Loucy (cell line): ENCODE measurements around the gene PGBD5.

Experiments
- H2AFZ ChIP-seq: fragments of 200-600 bp; sonication (generic); 2 replicates; pipeline ENCODE4 v1.6.0; 2016; ENCODE audit warnings: antibody characterized with exemption, mild to moderate bottlenecking, low read length, moderate library complexity
- H3F3A ChIP-seq: fragments of 200-600 bp; 2 replicates; pipeline ENCODE4 v1.6.0; 2016; ENCODE audit warnings: antibody characterized with exemption, low read depth, mild to moderate bottlenecking
- H3K27me3 ChIP-seq: fragments of 200-600 bp; sonication (generic); 2 replicates; pipeline ENCODE4 v1.6.1; 2014; ENCODE audit warnings: low read length, mild to moderate bottlenecking; ENCODE audit not compliant: insufficient read depth, poor library complexity, severe bottlenecking
- H3K36me3 ChIP-seq: fragments of 200-600 bp; sonication (generic); 2 replicates; pipeline ENCODE4 v1.6.1; 2016; ENCODE audit warnings: low read length; ENCODE audit not compliant: insufficient read depth
- H3K4me1 ChIP-seq: fragments of 200-600 bp; sonication (generic); 2 replicates; pipeline ENCODE4 v1.5.1; 2014; ENCODE audit warnings: low read length, mild to moderate bottlenecking; ENCODE audit not compliant: insufficient read depth, poor library complexity, severe bottlenecking
- H3K4me2 ChIP-seq: fragments of 200-600 bp; sonication (generic); 2 replicates; pipeline ENCODE4 v1.6.0; 2014; ENCODE audit warnings: antibody characterized with exemption, low read length, low read depth, mild to moderate bottlenecking; ENCODE audit not compliant: poor library complexity, severe bottlenecking
- H3K4me3 ChIP-seq: fragments of 200-600 bp; sonication (generic); 2 replicates; pipeline ENCODE4 v1.5.1; 2014; ENCODE audit warnings: low read length, mild to moderate bottlenecking, mixed read lengths; ENCODE audit not compliant: poor library complexity, severe bottlenecking
- H3K79me2 ChIP-seq: fragments of 200-600 bp; sonication (generic); 2 replicates; pipeline ENCODE4 v1.6.1; 2014; ENCODE audit warnings: low read length; ENCODE audit not compliant: insufficient read depth
- H3K9ac ChIP-seq: fragments of 200-600 bp; sonication (generic); 2 replicates; pipeline ENCODE4 v1.6.0; 2014; ENCODE audit warnings: mild to moderate bottlenecking, low read depth, low read length, moderate library complexity; ENCODE audit not compliant: poor library complexity, severe bottlenecking
- H3K9me2 ChIP-seq: fragments of 200-600 bp; sonication (generic); replicated peaks from 2 replicates; pipeline ENCODE4 v1.6.1; 2016; ENCODE audit warnings: low read depth, low read length, mixed read lengths
- H3K9me3 ChIP-seq: fragments of 200-600 bp; sonication (generic); 2 replicates; pipeline ENCODE4 v1.6.1; 2014; ENCODE audit warnings: mild to moderate bottlenecking, antibody characterized with exemption, low read length, low read depth; ENCODE audit not compliant: insufficient read depth
- H4K20me1 ChIP-seq: fragments of 200-600 bp; sonication (generic); 2 replicates; pipeline ENCODE4 v1.6.0; 2014; ENCODE audit warnings: antibody characterized with exemption, low read length, mild to moderate bottlenecking; ENCODE audit not compliant: insufficient read depth, poor library complexity, severe bottlenecking
- EZH2phosphoT487 ChIP-seq: fragments of 200-600 bp; IDR thresholded peaks from 2 replicates; pipeline ENCODE4 v1.6.1; 2018; ENCODE audit warnings: antibody characterized with exemption, mild to moderate bottlenecking, moderate library complexity, borderline replicate concordance
- TF ChIP-seq, protein P1 (sequence below): fragments of 200-600 bp; sonication (generic); conservative IDR thresholded peaks from 2 replicates; pipeline ENCODE4 v1.5.1; 2014; ENCODE audit warnings: mild to moderate bottlenecking, antibody characterized with exemption, low read length

The PGBD5 gene

DNA sequence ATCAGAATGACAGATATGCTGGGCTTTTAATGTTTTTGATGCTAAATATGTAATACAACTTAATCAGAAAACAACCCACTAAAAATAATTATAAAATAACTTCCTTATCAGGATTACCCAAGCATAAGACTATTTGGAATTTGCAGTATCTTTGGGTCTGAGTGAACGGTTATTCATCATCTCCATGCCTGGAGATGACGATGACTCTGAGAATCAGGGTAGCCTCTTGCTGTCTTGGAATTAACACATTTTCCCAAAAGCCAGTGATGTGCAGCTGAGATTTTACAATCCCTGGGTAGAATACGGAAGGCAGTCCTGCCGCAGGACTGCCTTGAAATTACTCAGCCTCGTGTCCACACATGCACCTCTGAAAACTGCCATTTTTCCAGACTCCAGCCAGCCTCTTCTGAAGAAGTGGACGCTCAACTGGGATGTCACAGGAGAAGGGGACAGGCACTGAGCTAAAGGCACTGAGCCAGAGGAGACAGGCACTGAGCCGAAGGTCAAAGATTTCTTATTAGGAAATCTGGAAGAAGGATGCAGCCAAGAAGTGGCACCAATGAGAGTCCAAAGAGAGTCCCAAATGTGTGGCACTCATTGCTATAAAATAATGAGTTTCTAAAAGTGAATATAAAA, 85.5 kb downstream of the PGBD5 start:
- Histone ChIP-seq H3K4me1 (no peaks in the 10 kb centered on the region), H4K20me1 (no peaks in the 10 kb centered on the region), H2AFZ (no peak overlapping the region), H3K9ac (no peak overlapping the region), H3K79me2 (no peaks in the 10 kb centered on the region), H3K27me3 (no peaks in the 10 kb centered on the region), H3K9me2 (no peaks in the 10 kb centered on the region), H3K36me3 (no peaks in the 10 kb centered on the region), H3F3A (no peaks in the 10 kb centered on the region), H3K9me3 (no peaks in the 10 kb centered on the region), H3K4me3 (no peak overlapping the region), H3K4me2 (no peak overlapping the region)
- no peak for TF ChIP-seq EZH2phosphoT487
- TF ChIP-seq, protein P1, sequence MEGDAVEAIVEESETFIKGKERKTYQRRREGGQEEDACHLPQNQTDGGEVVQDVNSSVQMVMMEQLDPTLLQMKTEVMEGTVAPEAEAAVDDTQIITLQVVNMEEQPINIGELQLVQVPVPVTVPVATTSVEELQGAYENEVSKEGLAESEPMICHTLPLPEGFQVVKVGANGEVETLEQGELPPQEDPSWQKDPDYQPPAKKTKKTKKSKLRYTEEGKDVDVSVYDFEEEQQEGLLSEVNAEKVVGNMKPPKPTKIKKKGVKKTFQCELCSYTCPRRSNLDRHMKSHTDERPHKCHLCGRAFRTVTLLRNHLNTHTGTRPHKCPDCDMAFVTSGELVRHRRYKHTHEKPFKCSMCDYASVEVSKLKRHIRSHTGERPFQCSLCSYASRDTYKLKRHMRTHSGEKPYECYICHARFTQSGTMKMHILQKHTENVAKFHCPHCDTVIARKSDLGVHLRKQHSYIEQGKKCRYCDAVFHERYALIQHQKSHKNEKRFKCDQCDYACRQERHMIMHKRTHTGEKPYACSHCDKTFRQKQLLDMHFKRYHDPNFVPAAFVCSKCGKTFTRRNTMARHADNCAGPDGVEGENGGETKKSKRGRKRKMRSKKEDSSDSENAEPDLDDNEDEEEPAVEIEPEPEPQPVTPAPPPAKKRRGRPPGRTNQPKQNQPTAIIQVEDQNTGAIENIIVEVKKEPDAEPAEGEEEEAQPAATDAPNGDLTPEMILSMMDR: no peak

DNA sequence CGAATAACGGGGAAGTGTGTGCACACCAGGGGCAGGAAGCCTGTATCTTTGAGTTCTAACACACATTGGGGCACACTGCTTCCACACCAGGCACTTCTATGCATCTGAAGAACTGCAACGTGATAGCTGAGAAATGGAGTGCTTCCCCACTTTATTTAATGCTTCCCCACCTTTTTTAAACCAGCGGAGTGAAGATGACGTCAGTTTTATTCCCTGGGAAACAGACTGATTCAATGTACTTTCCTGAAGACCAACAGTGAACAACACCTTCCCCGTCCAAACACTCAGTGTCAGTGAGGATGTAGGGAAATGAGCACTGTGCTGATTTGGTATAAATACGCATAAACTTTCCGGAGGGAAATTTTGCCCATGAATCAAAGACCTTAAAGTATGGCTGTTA, 87.1 kb downstream of the PGBD5 start:
- H3F3A ChIP-seq: no peaks in the 10 kb centered on the region
- no peak overlapping the region for H3K4me3 ChIP-seq
- H3K36me3 ChIP-seq: no peaks in the 10 kb centered on the region
- TF ChIP-seq, protein P1: no peak
- TF ChIP-seq EZH2phosphoT487: no peak
- no peaks in the 10 kb centered on the region for H3K9me2 ChIP-seq
- H3K4me2 ChIP-seq: no peak overlapping the region
- no peaks in the 10 kb centered on the region for H3K9me3 ChIP-seq
- no peak overlapping the region for H2AFZ ChIP-seq
- H3K9ac ChIP-seq: no peak overlapping the region
- no peaks in the 10 kb centered on the region for H3K27me3 ChIP-seq
- H4K20me1 ChIP-seq: no peaks in the 10 kb centered on the region
- no peaks in the 10 kb centered on the region for H3K79me2 ChIP-seq
- H3K4me1 ChIP-seq: no peaks in the 10 kb centered on the region

GRCh38 chr1:230337266-230337665, 88.9 kb downstream of the PGBD5 start:
- H3K4me1 ChIP-seq: no peaks in the 10 kb centered on the region
- no peaks in the 10 kb centered on the region for H4K20me1 ChIP-seq
- H3K36me3 ChIP-seq: no peaks in the 10 kb centered on the region
- TF ChIP-seq EZH2phosphoT487: no peak
- TF ChIP-seq, protein P1: no peak
- no peak overlapping the region for H2AFZ ChIP-seq
- H3K4me3 ChIP-seq: no peak overlapping the region
- no peak overlapping the region for H3K4me2 ChIP-seq
- no peaks in the 10 kb centered on the region for H3F3A ChIP-seq
- H3K27me3 ChIP-seq: no peaks in the 10 kb centered on the region
- no peak overlapping the region for H3K9ac ChIP-seq
- H3K9me3 ChIP-seq: no peaks in the 10 kb centered on the region
- H3K9me2 ChIP-seq: no peaks in the 10 kb centered on the region
- H3K79me2 ChIP-seq: no peaks in the 10 kb centered on the region
